NOMO-1 (cell line): ENCODE measurements around the gene ZNF548.
"Not testable (repeated sequence)": the region's sequence is repeated elsewhere in the genome, so short reads cannot be mapped to it uniquely, and the experiment has no call there.

Source experiments
- DNase-seq, 2 experiments: peaks; one replicate each; lab custom pipeline; 2025; ENCODE audit not compliant: unreplicated experiment in 2 of 2; lab: John Stamatoyannopoulos, UW

ZNF548 gene

DNA sequence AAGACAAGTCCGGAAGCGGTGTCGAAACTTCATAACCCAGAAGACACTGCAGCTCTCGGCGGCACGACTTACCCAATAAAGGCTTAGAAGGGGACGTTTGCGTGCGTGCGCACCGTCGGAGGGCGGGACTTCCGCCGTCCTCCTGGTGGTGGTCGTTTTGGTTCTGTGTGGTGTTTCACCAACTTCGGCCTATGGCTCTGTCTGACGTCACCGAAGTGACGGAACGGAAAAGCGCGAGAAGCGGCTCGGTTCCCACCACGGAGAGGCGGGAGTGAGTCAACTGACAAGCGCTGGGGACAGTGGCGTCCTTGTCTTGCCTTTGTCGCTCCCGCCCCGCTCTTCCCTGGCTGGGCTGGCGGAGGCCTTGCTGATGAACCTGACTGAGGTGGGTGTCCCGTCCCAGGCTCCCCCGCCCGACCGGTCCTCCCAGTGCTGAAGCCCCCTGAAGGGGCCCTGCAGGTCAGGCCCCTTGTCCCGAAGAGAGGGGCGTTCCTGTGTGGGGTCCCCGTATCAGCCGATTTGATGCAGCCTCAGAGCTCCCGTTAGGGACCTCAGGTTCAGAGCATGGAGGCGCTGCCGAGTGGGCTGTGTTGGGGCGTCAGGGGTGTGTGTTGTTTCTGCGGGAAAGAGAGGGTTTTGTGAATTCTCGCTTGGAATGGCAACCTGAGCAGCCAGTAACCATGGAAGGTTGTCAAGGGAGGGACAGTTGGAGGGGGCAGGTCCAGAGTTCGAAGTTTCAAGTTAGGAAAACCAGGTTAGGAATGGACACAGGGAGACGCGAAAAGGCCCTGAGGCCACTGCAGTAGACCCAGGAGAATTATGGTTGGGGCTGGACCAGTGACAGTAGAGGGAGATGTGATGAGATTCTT lies at the start of gene ZNF548:
Gene ZNF548 (plus strand): TSS at position 125 of the 869 bp plus-strand sequence. CDS start 246 bp downstream, at position 371.
- peak; percentile 96 for DNase-seq

DNA sequence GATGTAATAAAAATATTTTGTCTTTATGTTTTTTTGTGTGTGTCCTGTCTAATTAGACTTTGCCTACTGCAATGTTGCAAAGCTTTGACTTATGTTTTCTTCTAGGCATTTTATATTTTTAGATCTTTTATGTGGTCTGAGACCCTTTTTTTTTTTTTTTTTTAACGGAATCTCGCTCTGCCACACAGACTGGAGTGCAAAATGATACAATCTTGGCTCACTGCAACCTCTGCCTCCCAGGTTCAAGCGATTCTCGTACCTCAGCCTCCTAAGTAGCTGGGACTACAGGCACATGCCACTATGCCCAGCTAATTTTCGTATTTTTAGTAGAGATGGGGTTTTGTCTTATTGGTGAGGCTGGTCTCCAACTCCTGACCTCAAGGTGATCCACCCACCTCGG lies 47.1 kb upstream of the ZNF548 start:
- no peak for DNase-seq

DNA sequence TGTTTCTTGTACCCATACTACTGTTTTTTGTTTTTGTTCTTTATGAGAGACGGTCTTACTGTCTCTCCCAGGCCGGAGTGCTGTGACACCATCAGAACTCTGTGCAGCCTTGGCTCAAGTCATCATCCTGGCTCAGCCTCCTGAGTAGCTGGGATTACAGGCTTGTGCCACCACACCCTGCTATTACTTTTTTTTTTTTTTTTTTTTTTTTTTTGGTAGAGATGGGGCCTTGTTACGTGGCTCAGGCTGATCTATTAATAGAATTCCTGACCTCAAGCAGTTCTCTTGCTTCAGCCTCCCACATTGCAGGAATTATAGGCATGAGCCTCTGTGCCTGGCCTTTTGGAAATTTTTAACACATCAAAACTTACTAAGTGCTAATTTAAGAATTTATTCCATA lies 41.5 kb upstream of the ZNF548 start:
- no peak for DNase-seq

DNA sequence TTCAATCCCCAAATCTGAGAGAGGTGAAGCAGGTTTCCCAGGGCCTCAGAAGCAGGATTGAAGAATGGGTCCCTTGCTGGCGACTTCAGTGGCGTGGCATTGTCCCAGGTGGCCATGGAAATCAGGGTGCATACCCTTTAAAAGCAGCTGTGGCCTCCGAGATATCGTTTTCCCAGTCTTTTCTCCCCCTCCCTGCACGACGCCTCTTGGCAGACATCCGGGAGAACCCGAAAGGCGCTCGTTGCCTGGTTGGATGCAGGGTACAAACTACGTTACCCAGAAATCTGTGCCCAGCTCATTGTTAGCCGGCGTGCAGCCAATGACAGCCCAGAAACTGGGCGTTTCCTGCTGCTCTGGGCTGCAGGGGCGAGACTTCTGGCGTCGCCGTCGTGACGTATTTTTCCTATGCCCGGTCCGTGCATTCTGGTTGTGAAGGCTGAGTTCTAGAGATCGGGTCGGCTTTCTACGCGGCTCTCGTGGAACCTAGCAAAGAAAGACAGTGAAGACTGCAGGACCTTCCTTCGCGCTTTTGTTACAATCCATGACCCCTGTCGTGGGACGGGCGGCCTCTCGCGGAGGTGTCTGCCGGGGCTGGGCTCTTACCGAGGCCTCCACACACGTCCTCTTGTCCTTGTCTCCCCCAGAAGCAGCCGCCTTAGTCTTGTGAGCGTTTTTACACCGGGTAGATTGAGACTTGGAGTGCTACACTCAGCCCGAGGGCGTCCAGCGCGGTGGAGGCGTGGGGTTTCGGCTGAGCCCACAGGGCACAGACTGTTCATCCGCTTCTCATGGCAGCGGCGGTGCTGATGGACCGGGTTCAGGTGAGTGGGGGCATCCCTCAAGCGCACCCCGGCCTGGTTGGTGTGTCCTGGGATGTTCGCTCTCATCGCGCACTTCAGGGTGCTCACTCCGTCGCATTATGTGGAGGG lies 38.5 kb upstream of the ZNF548 start, which contains the start of gene ZNF304:
Gene ZNF304 (plus strand): TSS at position 395 of the 929 bp plus-strand sequence. CDS start 394 bp downstream, at position 789.
- peak; percentile 84 to 94 for DNase-seq

DNA sequence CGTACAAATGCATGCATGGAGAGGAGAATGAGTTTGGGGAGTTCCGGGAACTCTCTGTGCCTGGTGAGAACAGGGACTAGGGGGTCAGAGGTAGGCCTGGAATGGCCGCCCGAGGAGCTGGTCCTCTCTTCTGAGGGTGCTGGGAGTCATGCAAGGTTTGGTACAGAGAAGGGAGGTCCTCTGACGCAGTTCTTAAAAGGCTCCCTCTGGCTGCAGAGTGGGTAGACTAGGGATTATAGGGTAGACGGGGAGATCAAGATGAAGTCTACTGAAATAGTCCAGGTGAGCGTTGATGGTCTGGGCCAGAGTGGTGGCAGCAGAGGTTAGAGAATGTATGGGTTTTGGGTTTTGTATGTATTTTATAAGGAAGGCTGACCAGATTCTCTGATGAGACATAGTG lies 37.8 kb upstream of the ZNF548 start:
- DNase-seq = no peak

DNA sequence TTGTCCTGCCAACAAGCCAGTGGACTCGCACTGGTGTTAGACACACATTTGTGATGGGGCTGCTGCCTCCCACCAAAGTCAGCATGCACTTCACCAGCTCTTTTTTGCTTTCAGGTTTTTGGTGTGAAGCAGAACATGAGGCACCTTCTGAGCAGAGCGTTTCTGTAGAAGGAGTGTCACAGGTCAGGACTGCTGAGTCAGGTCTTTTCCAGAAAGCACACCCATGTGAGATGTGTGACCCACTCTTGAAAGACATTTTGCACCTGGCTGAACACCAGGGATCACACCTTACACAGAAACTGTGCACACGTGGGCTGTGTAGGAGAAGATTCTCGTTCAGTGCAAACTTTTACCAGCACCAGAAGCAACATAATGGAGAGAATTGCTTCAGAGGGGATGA lies 33.7 kb upstream of the ZNF548 start:
- no peak for DNase-seq

DNA sequence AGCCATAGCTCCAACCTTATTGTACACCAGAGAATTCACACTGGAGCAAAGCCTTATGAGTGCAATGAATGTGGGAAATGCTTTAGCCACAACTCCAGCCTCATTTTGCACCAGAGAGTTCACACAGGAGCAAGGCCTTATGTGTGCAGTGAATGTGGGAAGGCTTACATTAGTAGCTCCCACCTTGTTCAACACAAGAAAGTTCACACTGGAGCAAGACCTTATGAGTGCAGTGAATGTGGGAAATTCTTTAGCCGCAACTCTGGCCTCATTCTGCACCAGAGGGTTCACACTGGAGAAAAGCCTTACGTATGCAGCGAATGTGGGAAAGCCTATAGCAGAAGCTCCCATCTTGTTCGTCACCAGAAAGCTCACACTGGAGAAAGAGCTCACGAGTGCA lies 32.2 kb upstream of the ZNF548 start:
- DNase-seq = no peak

DNA sequence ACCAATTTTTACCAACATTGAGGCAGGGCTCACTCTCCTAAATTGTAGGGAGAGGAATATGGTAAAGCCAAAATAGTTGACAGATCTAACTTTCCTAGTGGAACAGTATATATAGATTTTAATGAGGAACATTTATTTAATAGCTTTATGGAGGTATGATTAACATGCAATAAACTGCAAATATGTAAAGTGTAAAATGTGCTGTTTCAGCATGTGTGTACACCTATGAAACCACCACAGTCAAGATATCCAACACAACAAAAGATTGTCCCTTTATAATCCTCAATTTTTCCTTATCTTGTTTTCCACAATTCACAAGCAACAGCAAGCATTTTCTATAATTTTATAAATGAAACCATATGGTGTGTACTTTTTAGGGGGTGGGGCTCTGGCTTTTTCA lies 30.4 kb upstream of the ZNF548 start:
- no peak for DNase-seq

DNA sequence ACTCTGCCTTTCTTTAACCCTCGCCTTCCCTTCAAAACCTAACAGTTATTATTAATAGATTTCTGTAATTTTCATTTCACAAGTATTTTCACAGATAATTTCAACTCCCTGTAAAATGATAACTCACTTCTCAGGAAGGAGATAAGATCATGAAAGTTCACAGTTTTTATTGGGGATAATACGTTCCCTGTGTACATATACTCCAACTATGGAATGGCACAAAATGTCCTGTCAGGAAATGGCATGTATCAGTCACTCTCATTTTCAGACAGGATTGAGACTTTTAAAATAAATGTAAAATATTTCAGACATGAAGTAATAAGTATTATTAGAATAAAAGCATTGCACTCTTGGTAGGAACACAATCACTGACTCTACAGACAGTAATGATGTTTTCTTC lies 27.2 kb upstream of the ZNF548 start:
- DNase-seq = no peak

DNA sequence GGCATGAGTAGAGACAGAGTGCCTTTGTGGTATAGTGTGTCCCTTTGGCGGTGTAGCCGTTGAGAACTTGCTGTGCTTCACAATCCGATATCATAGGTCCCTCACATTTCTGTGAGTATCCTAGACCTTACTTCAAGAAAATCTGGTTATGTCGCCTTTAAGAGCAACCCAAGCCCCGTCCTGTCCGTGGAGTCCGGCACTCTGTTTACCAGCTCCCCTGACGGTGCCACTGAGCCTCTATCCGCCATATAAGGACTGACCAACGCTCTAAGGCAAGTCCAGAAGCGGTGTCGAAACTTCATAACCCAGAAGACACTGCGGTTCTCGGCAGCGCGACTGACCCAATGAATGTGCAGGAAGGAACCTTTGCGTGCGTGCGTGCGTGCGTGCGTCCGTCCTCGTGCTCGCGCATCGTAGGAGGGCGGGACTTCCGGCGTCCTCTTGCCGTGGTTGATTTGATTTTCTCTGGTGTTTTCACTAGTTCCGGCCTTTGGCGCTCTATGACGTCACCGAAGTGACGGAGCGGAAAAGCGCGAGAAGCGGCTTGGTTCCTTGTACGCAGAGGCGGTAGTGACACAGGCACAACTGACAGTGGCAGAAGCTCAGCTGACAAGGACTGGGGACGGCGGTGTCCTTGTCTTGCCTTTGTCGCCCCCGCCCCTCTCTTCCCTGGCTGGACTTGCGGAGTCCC lies 26.5 kb upstream of the ZNF548 start, which contains the start of the genes TRAPPC2B and ZNF547:
Gene TRAPPC2B (plus strand): TSS at position 555 of the 691 bp plus-strand sequence. CDS start 1,283 bp downstream, outside the sequence.
Gene ZNF547 (plus strand): TSS at position 555 of the 691 bp plus-strand sequence. CDS start 5,005 bp downstream, outside the sequence.
- peak; percentile 94 to 96 for DNase-seq

DNA sequence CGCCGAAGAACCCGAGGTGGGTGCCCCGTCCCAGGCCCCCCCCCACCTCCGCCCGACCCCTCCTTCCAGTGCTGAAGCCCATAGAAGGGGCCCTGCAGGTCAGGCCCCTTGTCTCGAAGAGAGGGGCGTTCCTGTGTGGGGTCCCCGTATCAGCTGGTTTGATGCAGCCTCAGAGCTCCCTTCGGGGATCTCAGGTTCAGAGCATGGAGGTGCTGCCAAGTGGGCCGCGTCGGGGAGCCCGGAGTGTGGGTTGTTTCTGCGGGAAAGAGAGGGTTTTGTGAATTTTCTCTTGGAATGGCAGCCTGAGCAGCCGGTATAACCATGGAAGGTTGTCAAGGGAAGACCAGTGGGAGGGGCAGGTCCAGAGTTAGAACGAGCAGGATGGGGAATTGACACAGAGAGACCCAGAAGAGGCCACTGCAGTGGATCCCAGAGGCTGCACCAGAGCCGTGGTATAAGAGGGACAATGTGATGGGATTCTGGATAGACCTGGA lies 25.9 kb upstream of the ZNF548 start:
- DNase-seq = no peak

DNA sequence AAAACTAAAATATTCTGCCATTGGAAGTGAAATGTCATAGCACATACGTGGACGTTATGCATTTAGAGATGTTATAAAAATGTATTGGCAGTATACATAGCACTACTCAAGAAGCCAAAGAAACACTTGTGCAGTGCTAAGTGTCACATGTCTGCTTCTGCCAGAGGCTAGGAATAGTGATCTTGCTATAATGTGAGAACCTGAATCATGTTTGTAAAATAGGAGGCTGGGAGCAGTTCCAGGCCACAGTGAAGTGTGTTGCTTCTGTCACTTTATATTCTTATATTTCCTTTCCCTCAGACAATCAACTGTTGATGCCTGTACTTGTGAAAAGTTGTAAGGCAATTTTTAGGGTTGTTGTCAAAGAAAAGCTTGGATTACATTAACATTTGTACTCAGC lies 22.9 kb upstream of the ZNF548 start:
- DNase-seq = no peak

DNA sequence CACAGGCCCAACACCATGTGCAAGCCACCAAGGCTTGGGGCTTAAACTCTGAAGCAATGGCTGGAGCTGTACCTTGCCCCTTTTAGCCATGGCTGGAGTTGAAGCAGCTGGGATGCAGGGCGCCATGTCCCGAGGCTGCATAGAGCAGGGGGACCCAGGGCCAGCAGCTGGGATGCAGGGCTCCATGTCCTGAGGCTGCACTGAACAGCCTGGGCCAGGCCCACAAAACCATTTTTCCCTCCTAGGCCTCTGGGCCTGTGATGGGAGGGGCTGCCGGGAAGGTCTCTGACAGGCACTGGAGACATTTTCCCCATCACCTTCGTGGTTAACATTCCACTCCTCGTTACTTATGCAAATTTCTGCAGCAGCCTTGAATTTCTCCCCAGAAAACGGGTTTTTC lies 15.5 kb upstream of the ZNF548 start:
- DNase-seq = no peak

DNA sequence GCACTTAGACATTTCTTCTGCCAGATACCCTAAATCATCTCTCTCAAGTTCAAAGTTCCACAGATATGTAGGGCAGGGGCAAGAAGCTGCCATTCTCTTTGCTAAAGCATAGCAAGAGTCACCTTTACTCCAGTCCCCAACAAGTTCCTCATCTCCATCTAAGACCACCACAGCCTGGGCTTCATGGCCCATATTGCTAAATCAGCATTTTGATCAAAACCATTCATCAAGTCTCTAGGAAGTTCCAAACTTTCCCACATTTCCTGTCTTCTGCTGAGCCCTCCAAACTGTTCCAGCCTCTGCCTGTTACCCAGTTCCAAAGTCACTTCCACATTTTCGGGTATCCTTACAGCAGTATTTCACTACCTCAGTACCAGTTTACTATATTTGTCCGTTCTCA lies 15.0 kb upstream of the ZNF548 start:
- not testable (repeated sequence) for DNase-seq

DNA sequence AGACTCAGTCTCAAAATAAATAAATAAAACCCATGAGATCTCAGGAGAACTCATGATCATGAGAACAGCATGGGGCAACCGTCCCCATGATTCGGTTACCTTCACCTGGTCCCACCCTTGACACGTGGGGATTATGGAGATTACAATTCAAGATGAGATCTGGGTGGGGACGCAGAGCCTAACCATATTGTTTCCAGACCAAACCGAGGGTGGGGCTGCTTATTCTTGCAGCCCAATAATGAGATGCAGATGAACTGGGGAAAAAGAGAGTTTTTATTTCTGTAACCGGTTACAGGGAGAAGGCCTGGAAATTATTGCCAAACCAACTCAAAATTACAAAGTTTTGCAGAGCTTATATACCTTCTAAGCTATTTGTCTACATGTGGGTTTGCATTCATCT lies 13.5 kb upstream of the ZNF548 start:
- DNase-seq = no peak

DNA sequence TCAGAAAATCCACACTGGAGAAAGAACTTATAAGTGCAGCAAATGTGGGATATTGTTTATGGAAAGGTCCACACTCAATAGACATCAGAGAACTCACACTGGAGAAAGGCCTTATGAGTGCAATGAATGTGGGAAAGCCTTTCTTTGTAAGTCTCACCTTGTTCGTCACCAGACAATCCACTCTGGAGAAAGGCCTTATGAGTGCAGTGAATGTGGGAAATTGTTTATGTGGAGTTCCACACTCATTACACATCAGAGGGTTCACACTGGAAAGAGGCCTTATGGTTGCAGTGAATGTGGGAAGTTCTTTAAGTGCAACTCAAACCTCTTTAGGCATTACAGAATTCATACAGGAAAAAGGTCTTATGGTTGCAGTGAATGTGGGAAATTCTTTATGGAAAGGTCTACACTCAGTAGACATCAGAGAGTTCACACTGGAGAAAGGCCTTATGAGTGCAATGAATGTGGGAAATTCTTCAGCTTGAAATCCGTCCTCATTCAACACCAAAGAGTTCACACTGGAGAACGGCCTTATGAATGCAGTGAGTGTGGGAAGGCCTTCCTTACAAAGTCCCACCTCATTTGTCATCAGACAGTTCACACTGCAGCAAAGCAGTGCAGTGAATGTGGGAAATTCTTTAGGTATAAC lies 12.0 kb upstream of the ZNF548 start:
- DNase-seq = no peak

DNA sequence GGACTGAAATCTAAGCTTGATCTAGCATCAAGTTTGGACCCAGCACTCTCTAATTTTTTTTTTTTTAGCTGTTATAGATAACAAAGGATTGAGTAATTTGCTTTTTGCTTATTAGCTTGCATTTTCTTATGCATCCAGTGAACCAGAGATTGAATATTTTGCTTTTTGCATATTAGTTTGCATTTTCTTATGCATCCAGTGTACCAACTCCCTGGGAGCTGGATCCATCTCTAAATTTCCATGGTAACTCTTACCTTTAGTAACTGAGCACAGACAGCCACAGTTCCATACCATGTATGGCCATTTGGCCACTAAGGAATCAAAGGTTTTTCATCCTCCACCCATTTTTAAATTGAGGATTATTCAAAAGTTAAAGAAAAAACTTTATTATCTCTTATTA lies 8.7 kb upstream of the ZNF548 start:
- no peak for DNase-seq

DNA sequence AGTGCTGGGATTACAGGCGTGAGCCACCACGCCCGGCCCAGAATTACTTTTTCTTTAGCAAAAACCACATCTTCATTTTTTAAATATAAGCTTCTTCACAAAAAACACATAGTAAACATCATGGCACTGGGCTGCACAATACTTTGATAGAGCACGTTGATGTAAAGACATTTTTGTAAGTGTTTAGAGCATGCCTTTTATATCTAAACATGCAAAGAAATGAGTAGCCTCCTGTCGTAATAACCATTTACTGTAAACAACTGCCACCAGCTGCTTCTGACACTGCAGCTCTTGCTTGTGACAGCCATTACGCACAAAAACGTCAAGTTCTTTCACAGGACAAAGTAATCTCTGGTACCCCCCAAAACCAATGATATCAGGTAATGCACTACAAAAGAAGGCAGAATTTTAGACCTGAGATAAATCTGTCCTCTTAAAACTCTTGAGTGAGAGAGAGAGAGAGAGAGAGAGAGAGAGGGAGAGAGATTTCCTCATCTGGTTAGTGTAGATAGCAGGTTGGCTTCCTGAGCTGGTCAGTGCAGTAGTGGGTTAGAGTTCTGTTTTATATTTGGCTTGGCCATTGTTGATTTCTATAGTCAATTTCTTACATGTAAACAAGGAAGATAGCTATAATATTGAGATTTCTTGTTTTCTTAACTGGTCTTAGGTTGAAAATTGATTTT lies 6.7 kb upstream of the ZNF548 start:
- DNase-seq = no peak

DNA sequence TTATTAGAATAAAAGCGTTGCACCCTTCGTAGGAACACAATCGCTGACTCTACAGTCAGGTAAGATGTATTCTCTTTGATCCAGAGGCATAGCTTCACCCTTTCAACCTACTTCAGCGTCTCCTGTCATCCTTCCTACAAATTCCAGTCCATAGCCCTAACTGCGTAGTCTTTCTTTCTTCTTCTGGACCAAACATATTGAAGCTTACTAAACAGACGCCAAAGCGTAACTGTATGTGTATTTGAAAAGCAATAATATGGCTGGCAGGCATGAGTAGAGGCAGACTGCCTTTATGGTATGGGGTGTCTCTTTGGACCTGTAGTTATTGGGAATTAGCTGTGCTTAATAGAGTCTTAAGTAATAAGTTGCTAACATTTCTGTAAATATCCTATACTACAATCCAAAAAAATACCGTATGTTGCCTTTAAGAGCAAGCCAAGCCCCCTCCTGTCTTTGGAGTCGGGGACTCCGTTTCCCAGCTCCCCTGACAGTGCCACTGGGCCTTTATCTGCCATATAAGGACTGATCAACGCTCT lies 392 bp upstream of the ZNF548 start:
- no peak for DNase-seq
